ENCODE results near the gene PZP. TPM values are rescaled to one million over a fixed set of nuclear protein-coding genes. Genes with fewer than 3 reads are reported as not detected.

PZP gene
- total and polyA plus RNA-seq, 2 of the 13 experiments (the other 11 are each of a cell fraction or from before 2014, with no cell fraction given) = 0.07 to 0.89 TPM

DNA sequence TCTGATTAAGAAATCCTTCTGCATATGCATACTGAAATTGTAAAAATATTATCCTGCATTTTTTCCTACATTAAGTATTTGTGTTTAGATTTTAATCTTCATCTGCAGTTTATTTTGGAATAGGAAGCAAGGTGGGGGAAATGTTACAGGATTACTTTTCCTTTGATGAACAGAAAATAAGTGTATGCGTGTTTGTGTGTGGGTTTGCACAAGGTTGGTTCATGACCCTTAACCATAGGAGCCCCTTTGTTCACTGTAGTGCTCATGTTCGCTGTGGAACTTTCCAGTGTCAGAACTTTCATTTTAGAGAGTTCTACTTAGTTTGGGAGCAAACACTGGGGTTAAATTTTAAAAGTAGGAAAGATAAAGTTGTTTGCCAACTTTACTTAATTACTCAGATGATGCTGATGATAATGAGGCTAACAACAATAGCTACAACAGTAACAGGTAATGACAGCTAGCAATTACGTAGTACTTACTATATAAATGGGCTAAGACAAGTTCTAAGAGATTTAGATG, 86.0 kb downstream of the PZP start (continued):
- TF ChIP-seq, protein P1, sequence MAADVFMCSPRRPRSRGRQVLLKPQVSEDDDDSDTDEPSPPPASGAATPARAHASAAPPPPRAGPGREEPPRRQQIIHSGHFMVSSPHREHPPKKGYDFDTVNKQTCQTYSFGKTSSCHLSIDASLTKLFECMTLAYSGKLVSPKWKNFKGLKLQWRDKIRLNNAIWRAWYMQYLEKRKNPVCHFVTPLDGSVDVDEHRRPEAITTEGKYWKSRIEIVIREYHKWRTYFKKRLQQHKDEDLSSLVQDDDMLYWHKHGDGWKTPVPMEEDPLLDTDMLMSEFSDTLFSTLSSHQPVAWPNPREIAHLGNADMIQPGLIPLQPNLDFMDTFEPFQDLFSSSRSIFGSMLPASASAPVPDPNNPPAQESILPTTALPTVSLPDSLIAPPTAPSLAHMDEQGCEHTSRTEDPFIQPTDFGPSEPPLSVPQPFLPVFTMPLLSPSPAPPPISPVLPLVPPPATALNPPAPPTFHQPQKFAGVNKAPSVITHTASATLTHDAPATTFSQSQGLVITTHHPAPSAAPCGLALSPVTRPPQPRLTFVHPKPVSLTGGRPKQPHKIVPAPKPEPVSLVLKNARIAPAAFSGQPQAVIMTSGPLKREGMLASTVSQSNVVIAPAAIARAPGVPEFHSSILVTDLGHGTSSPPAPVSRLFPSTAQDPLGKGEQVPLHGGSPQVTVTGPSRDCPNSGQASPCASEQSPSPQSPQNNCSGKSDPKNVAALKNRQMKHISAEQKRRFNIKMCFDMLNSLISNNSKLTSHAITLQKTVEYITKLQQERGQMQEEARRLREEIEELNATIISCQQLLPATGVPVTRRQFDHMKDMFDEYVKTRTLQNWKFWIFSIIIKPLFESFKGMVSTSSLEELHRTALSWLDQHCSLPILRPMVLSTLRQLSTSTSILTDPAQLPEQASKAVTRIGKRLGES (CRISPR knock-in tag; IDR thresholded peaks at IDR 0.05; ENCODE audit: borderline replicate concordance) = peak; percentile 68; the same call in 1 of the 2 replicates
- TF ChIP-seq ZNF256 (CRISPR knock-in tag; conservative IDR thresholded peaks at IDR 0.05) = no peak
- TF ChIP-seq ZNF30 (CRISPR knock-in tag; IDR thresholded peaks at IDR 0.05) = no peak
- TF ChIP-seq TEAD3 (CRISPR knock-in tag; optimal IDR thresholded peaks at IDR 0.05; ENCODE audit: borderline replicate concordance) = peak; percentile 90
- no peak for TF ChIP-seq ARNT2 (CRISPR knock-in tag; IDR thresholded peaks at IDR 0.05; ENCODE audit: low read depth)
- TF ChIP-seq RAD21 (CRISPR knock-in tag; IDR thresholded peaks at IDR 0.05) = no peak
- TF ChIP-seq GPN1 (CRISPR knock-in tag; IDR thresholded peaks at IDR 0.05; ENCODE audit: borderline replicate concordance) = no peak
- TF ChIP-seq, protein P2, sequence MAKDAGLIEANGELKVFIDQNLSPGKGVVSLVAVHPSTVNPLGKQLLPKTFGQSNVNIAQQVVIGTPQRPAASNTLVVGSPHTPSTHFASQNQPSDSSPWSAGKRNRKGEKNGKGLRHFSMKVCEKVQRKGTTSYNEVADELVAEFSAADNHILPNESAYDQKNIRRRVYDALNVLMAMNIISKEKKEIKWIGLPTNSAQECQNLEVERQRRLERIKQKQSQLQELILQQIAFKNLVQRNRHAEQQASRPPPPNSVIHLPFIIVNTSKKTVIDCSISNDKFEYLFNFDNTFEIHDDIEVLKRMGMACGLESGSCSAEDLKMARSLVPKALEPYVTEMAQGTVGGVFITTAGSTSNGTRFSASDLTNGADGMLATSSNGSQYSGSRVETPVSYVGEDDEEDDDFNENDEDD (CRISPR knock-in tag; IDR thresholded peaks at IDR 0.05; ENCODE audit: borderline replicate concordance) = peak; percentile 46; the same call in 1 of the 2 replicates
- TF ChIP-seq WIZ (CRISPR knock-in tag; IDR thresholded peaks at IDR 0.05) = no peak
- peak; percentile 51; the same call in 1 of the 3 replicates for TF ChIP-seq MXI1 (IDR thresholded peaks at IDR 0.05; ENCODE audit: borderline replicate concordance, low read depth, low read length)
- TF ChIP-seq, protein P3, sequence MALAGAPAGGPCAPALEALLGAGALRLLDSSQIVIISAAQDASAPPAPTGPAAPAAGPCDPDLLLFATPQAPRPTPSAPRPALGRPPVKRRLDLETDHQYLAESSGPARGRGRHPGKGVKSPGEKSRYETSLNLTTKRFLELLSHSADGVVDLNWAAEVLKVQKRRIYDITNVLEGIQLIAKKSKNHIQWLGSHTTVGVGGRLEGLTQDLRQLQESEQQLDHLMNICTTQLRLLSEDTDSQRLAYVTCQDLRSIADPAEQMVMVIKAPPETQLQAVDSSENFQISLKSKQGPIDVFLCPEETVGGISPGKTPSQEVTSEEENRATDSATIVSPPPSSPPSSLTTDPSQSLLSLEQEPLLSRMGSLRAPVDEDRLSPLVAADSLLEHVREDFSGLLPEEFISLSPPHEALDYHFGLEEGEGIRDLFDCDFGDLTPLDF (CRISPR knock-in tag; IDR thresholded peaks at IDR 0.05) = no peak
- TF ChIP-seq, protein P4, sequence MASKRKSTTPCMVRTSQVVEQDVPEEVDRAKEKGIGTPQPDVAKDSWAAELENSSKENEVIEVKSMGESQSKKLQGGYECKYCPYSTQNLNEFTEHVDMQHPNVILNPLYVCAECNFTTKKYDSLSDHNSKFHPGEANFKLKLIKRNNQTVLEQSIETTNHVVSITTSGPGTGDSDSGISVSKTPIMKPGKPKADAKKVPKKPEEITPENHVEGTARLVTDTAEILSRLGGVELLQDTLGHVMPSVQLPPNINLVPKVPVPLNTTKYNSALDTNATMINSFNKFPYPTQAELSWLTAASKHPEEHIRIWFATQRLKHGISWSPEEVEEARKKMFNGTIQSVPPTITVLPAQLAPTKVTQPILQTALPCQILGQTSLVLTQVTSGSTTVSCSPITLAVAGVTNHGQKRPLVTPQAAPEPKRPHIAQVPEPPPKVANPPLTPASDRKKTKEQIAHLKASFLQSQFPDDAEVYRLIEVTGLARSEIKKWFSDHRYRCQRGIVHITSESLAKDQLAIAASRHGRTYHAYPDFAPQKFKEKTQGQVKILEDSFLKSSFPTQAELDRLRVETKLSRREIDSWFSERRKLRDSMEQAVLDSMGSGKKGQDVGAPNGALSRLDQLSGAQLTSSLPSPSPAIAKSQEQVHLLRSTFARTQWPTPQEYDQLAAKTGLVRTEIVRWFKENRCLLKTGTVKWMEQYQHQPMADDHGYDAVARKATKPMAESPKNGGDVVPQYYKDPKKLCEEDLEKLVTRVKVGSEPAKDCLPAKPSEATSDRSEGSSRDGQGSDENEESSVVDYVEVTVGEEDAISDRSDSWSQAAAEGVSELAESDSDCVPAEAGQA (IDR thresholded peaks at IDR 0.05; ENCODE audit: low read depth) = no peak
- TF ChIP-seq, protein P4 (CRISPR knock-in tag; IDR thresholded peaks at IDR 0.05; ENCODE audit: borderline replicate concordance) = peak; percentile 85; the same call in 1 of the 2 replicates
- no peak for TF ChIP-seq ZFX (CRISPR knock-in tag; IDR thresholded peaks at IDR 0.05; ENCODE audit: low read depth)
- TF ChIP-seq ZNF75D (CRISPR knock-in tag; IDR thresholded peaks at IDR 0.05; ENCODE audit: borderline replicate concordance) = no peak
- TF ChIP-seq, protein P5, sequence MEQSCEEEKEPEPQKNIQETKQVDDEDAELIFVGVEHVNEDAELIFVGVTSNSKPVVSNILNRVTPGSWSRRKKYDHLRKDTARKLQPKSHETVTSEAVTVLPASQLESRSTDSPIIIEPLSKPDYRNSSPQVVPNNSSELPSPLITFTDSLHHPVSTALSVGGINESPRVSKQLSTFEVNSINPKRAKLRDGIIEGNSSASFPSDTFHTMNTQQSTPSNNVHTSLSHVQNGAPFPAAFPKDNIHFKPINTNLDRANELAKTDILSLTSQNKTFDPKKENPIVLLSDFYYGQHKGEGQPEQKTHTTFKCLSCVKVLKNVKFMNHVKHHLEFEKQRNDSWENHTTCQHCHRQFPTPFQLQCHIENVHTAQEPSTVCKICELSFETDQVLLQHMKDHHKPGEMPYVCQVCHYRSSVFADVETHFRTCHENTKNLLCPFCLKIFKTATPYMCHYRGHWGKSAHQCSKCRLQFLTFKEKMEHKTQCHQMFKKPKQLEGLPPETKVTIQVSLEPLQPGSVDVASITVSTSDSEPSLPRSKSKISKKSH (CRISPR knock-in tag; IDR thresholded peaks at IDR 0.05; ENCODE audit: borderline replicate concordance) = no peak
- 0 out of 2 replicates have a peak, but pooled peaks have one; percentile 33 for TF ChIP-seq GZF1 (CRISPR knock-in tag; IDR thresholded peaks at IDR 0.05)
